Measurements from ENCODE around the gene MLC1.
A peak's percentile ranks its signal among the peaks of the same experiment; 100 is the strongest.

MLC1 gene

DNA sequence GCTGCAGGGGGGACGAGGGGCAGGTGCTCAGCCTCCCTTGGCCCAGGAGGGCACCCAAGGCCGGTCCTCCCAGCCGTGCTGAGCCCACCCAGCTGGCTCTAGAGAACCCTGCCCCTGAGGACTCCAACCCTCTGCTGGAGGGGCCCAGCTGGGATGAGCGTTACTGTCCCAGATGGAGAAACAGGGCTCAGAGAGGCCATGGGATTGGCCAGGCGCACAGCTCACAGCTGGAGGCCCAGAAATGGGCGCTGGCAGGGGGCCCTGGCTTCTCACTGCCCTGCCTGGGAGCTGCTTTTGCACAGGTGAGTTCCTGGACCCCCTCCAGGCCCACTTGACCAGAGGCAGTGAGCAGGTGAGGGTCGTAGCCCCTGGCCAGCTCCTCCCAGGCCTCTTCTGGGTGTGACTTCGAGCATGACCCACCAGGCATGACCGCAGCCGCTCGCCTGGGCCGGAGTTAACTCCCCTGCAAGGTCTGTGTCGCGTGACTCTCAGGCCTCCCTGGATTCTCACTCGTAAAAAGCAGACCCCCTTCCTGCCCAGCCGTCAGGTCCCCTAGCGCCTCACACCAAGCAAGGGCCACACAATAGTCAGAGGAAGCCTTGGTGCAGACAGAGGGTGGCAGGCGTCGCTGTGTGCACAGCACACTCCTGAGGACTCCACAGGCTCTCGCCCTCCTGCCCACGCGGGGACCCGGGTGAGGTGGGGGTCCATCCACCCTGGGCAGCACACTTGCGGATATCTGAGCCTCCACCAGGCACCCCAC lies 52.9 kb downstream of the MLC1 start:
- TF ChIP-seq JUND (IDR thresholded peaks at IDR 0.05; ENCODE audit: low read depth): no peak
- in situ Hi-C loops (cut with HindIII; ENCODE audit: low pct_unique_long_range_greater_than_20kb, low sequenced_read_pairs): no loop called here
- DNase-seq (ENCODE audit: low read depth in 1 of 2, low spot score in 1 of 2): no peak

DNA sequence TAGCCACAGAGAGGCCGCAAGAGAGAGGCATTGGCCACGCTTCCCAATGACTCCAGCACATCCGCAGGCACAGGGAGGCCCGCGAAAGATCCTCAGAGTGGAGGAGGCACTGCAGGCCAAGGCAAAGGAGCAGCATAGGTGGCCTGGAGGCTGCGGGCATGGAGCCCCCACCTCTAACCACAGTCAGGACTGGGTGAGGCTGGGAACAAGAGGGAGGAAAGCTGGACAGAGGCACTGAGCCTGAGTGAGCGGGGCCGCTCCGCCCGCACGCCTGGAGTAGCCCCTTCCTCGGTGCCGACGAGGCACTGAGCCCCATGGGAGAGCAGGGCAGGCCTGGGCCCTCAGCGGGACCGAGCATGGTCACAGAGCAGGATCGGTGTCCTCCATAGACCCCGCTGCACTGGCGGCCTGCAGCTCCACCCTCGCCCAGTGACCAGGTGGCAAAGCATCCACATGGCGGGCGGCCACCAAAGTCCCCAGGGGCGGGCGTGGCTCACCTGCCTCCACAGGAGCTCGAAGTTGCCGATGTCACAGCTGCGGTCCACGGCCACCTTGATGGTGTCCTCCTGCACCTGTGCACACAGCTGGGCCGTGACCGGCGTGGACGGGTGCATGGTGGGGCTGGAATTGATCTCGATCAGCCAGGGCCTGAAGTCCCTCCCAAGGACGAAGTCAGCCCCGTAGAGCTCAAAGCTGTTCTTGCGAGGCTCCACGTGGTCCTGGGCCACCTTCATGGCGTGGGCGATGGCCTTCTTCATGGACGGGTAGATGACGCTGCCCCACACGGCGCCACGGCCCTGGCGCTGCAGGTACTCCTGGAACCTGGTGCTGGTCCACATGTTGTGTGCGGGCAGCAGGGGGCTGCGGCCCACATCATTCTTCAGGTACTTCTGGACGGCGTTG lies 53.8 kb downstream of the MLC1 start:
- no peak for DNase-seq (ENCODE audit: low read depth in 1 of 2, low spot score in 1 of 2)
- in situ Hi-C loops (cut with HindIII; ENCODE audit: low pct_unique_long_range_greater_than_20kb, low sequenced_read_pairs): no loop called here
- no peak for TF ChIP-seq JUND (IDR thresholded peaks at IDR 0.05; ENCODE audit: low read depth)

DNA sequence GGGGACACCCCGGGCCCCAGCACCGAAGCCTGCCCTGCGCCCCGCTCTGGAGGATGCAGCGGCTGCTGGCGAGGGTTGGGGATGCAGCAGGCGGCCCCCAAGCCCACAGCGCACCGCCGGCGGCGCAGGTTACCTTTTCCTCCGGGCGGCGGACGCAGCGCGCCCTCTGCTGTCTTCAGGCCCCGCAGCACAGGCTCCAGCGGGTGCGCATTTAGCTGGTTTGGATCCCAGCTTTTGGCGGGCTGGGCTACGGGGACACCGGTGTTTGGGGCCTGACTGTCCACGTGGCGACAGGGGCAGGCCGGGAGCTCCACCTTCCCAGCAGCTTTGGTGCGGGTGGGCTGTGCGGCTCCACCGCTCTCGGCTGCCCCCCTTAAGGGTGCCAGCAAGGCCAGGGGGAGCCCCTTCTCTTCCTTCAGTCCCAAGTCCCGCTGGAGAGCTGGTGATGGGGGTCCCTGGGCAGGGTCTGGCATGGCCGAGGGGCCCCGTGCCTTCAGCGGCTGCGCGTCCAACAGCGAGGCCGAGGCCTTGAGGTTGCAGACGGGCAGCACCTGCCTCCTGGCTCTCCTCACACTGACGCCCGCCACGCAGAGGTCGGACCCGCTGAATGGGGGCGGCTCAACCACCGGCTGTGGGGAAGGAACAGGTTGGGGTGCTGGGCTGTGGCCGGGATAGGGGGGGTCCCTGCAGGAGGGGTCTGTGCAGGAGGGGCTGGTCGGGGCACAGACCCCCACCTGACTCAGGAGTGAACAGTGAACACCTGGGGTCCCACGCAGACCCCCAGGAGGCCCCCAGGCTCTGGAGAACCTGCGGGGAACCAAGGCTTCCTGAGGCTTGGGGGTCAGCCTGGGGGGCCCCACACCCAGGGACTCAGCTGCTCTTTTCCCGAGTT lies 54.7 kb downstream of the MLC1 start:
- in situ Hi-C loops (cut with HindIII; ENCODE audit: low pct_unique_long_range_greater_than_20kb, low sequenced_read_pairs): no loop called here
- TF ChIP-seq JUND (IDR thresholded peaks at IDR 0.05; ENCODE audit: low read depth): no peak

DNA sequence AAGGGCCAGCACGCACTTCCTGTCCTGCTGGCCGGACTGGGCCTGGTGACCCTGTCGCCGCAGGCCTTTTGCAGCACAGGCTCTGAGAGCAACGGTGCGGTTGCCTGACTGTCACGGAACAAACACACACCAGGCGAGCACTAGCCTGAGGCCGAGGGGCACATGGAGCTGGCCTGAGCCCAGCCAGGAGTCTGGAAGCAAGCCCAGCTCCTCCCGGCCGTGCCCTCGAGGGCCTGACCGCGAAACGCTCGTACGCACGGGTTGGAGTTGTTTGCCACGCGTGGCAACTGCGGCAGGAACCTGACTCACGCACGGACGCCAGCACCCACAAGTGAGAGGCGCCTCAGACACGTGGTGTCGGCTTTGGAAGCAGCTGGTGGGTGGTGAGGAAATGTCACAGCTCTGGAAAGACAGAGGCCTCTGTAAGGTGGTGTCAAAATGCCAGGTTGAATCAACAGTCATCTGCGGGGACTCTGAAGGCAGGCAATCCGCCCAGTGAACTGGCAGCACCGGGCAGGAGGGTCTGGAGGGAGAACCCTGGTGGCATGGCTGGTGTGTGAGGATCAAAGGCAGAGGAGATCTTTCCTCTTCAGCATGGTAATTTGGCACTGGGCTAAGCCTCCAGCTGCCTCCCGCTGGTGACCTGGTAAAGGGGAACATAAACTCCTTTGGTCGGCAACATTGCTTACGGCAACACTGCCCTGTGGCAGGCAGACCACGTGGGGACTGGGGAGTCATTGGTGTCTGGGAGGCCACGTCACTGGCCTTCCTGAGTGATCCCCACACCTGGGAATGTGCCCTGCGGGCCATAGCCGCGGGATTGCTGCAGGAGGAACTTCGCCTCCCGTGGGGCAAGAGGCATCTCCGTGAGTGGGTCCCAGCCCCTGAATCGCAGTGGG lies 57.3 kb downstream of the MLC1 start:
- no peak for TF ChIP-seq JUND (IDR thresholded peaks at IDR 0.05; ENCODE audit: low read depth)
- peak; percentile 72 to 91 for DNase-seq (ENCODE audit: low read depth in 1 of 2, low spot score in 1 of 2)
- in situ Hi-C loops (cut with HindIII; ENCODE audit: low pct_unique_long_range_greater_than_20kb, low sequenced_read_pairs): no loop called here

More for the DNA sequence above, 54.7 kb downstream of the MLC1 start:
- peak; percentile 68 to 92 for DNase-seq (ENCODE audit: low read depth in 1 of 2, low spot score in 1 of 2)

DNA sequence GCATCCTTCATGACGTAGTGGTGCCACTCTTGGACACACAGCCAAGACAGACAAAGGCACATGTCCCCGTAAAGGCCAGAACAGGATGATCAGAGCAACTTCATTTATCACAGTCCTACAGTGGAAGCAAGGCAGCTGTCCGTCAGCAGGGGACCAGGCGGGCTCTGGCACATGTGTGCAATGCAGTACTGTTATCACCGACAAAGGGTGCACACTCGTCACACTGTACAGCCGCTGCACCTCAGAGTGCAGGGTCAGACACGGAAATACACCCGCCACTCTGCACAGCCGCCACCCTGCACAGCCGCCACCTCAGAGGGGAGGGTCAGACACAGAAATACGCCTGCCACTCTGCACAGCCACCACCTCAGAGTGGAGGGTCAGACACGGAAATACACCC lies 59.2 kb downstream of the MLC1 start:
- DNase-seq (ENCODE audit: low read depth in 1 of 2, low spot score in 1 of 2): no peak
- in situ Hi-C loops (cut with HindIII; ENCODE audit: low pct_unique_long_range_greater_than_20kb, low sequenced_read_pairs): no loop called here
- no peak for TF ChIP-seq JUND (IDR thresholded peaks at IDR 0.05; ENCODE audit: low read depth)

DNA sequence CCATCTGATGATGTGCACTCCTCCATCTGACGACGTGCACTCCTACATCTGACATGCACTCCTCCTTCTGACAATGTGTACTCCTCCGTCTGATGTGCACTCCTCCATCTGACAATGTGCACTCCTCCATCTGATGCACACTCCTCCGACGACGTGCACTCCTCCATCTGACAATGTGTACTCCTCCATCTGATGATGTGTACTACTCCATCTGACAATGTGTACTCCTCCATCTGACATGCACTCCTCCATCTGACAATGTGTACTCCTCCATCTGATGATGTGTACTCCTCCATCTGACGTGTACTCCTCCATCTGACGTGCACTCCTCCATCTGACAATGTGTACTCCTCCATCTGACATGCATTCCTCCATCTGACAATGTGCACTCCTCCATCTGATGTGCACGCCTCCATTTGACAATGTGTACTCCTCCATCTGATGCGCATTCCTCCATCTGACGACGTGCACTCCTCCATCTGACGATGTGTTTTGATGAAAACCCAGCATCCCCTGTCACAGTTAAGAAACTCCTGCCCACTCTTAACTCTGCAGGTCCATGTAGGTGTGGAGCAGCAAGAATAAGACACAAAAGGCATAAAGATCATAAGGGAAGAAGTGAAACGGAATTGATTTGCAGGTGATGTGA lies 62.9 kb downstream of the MLC1 start:
- in situ Hi-C loops (cut with HindIII; ENCODE audit: low pct_unique_long_range_greater_than_20kb, low sequenced_read_pairs): no loop called here
- no peak for DNase-seq (ENCODE audit: low read depth in 1 of 2, low spot score in 1 of 2)
- no peak for TF ChIP-seq JUND (IDR thresholded peaks at IDR 0.05; ENCODE audit: low read depth)

DNA sequence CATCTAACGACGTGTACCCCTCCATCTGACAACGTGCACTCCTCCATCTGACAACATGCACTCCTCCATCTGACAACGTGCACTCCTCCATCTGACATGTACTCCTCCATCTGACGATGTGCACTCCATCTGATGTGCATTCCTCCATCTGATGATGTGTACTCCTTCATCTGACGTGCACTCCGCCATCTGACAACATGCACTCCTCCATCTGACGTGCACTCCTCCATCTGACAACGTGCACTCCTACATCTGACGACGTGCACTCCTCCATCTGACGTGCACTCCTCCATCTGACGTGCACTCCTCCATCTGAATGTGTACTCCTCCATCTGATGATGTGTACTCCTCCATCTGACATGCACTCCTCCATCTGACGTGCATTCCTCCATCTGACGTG lies 64.6 kb downstream of the MLC1 start:
- no peak for DNase-seq (ENCODE audit: low read depth in 1 of 2, low spot score in 1 of 2)
- TF ChIP-seq JUND (IDR thresholded peaks at IDR 0.05; ENCODE audit: low read depth): no peak
- in situ Hi-C loops (cut with HindIII; ENCODE audit: low pct_unique_long_range_greater_than_20kb, low sequenced_read_pairs): no loop called here

DNA sequence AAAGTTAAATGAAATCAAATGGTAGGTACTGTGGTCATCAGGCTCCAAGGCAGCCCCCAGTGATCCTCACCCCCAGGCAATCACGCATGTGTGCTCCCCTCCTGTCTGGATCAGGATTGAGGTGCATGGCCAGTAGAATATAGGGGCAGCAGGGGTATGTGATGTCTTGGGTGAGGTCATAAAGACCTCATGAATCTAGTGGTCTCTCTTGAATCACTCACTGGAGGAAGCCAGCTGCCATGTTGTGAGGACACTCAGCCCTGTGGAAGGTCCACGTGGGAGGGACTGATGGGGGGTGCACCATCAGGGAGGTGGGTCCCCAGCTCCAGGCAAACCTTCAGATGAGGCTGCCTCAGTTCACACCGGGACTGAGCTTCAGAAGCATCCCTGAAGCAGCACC lies 65.9 kb downstream of the MLC1 start:
- TF ChIP-seq JUND (IDR thresholded peaks at IDR 0.05; ENCODE audit: low read depth): no peak
- in situ Hi-C loops (cut with HindIII; ENCODE audit: low pct_unique_long_range_greater_than_20kb, low sequenced_read_pairs): no loop called here
- no peak for DNase-seq (ENCODE audit: low read depth in 1 of 2, low spot score in 1 of 2)

DNA sequence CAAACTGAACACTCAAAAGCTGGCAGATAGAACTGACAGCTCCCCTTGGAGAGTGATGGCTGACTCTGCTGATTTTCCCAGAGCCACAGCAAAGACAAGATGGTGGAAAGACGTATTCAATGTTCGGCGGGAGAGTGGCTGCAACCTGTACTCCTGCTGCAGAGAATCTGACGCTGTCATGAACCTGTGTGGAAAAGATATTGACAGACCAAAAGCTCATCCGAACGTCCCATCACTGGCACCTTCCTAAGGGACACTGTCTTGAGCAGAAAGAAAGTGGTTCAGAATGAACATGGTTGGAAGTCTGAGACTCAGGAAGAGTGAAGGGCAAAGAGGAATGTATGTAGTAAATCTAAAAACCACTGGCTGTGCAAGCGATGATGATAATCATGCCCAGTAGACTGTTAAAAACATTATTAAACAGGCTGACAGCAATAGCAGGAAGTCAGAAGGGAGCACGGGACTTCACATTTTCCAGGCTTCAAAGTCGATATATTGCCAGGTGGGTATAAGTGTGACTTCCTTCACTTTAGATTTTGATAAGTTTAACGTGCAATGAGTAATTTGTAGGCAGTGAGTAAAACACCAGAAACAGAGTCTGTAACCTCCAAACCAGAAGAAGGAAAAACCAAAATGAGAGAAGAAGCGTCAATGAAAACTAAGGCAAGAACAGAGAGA lies 66.5 kb downstream of the MLC1 start:
- no peak for TF ChIP-seq JUND (IDR thresholded peaks at IDR 0.05; ENCODE audit: low read depth)
- in situ Hi-C loops (cut with HindIII; ENCODE audit: low pct_unique_long_range_greater_than_20kb, low sequenced_read_pairs): no loop called here

DNA sequence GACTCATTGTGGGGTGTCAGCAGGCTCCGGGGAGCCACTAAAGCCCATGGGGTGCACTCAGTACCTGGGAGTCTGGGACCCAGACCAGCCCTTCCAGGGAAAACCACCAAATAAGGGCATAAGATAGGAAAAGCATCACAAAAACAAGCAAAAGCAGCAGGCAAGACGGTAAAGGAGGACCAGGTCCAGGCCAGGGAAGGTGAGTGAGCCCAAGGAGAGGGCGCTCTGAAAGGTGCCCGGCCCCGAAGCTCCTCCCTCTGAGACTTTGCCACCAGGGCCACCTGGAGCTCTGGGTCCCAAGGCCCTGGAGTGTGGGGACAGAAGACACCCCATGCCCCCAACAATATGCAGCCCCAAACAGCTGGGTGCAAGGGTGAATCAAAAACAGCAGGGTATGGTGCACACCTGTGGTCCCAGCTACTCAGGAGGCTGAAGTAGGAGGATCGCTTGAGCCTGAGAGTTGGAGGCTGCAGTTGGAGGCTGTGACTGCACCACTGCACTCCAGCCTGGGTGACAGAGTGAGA lies 67.5 kb downstream of the MLC1 start:
- in situ Hi-C loops (cut with HindIII; ENCODE audit: low pct_unique_long_range_greater_than_20kb, low sequenced_read_pairs): no loop called here
- TF ChIP-seq JUND (IDR thresholded peaks at IDR 0.05; ENCODE audit: low read depth): no peak
- no peak for DNase-seq (ENCODE audit: low read depth in 1 of 2, low spot score in 1 of 2)

More for the DNA sequence above, 66.5 kb downstream of the MLC1 start:
- DNase-seq (ENCODE audit: low read depth in 1 of 2, low spot score in 1 of 2): no peak
